HG03135 (cell line): Measurements from ENCODE around the gene GSE1.

Source experiments
- ATAC-seq: cut with Tn5 transposase; IDR thresholded peaks from one replicate; pipeline ENCODE4 v1.9.1; 2021; ENCODE audit warnings: mild to moderate bottlenecking, moderate library complexity; ENCODE audit not compliant: unreplicated experiment

Gene GSE1

GRCh38 chr16:85717393-85718152 lies 104.5 kb downstream of the GSE1 start:
- ATAC-seq: no peak

GRCh38 chr16:85718153-85718477 lies 105.0 kb downstream of the GSE1 start:
- ATAC-seq: no peak

- ATAC-seq: no peak
Measured at GRCh38 chr16:85718682-85719081, 105.6 kb downstream of the GSE1 start.

GRCh38 chr16:85719605-85720301 lies 106.6 kb downstream of the GSE1 start:
- no peak for ATAC-seq

- ATAC-seq: no peak
Measured at GRCh38 chr16:85720302-85720637, 107.1 kb downstream of the GSE1 start.

- ATAC-seq: no peak
Measured at GRCh38 chr16:85722128-85722893, 109.2 kb downstream of the GSE1 start.

GRCh38 chr16:85724126-85724879 lies 111.2 kb downstream of the GSE1 start:
- no peak for ATAC-seq

- ATAC-seq: no peak
Measured at GRCh38 chr16:85724936-85725335, 111.8 kb downstream of the GSE1 start.
